Vagina (tissue), 2 donors: ENCODE measurements around the gene ANKRD52.
"Not testable (repeated sequence)": the region's sequence is repeated elsewhere in the genome, so short reads cannot be mapped to it uniquely, and the experiment has no call there.

Experiments
- CTCF ChIP-seq, 3 experiments: fragments of 450-650 bp in 2 of 3; fragments of 200-600 bp in 1 of 3; sonication (generic) in 1 of 3; IDR thresholded peaks; one replicate each; pipeline ENCODE4 v1.5.1; 2017 to 2019; ENCODE audit warnings: antibody characterized with exemption in 3 of 3, mild to moderate bottlenecking in 2 of 3, moderate library complexity in 2 of 3
- POLR2A ChIP-seq, 2 donors: fragments of 450-650 bp; IDR thresholded peaks; one replicate each; pipeline ENCODE4 v1.6.1; 2017; ENCODE audit warnings: antibody characterized with exemption in 2 of 2, mild to moderate bottlenecking in 2 of 2, moderate library complexity in 2 of 2

GRCh38 chr12:56284263-56284662 is 26.1 kb upstream of the ANKRD52 start:
- TF ChIP-seq POLR2A, CTCF (IDR thresholded peaks at IDR 0.05): not testable (repeated sequence)
